Lower leg skin (tissue), 3 donors: ENCODE data around the gene ZNF618.

Source experiments
- CTCF ChIP-seq, 3 donors: fragments of 450-650 bp; IDR thresholded peaks; one replicate each; pipeline ENCODE4 v1.5.1; 2016; ENCODE audit warnings: antibody characterized with exemption in 3 of 3, mild to moderate bottlenecking in 3 of 3, moderate library complexity in 2 of 3
- POLR2A ChIP-seq, 2 donors: fragments of 450-650 bp; IDR thresholded peaks; one replicate each; pipeline ENCODE4 v1.6.1; 2016 to 2017; ENCODE audit warnings: antibody characterized with exemption in 2 of 2, mild to moderate bottlenecking in 1 of 2, moderate library complexity in 1 of 2

GRCh38 chr9:114004221-114004716, 128.2 kb downstream of the ZNF618 start:
- TF ChIP-seq CTCF (IDR thresholded peaks at IDR 0.05) (no peak), POLR2A (IDR thresholded peaks at IDR 0.05) (no peak)
